ENCODE results near the gene ELOA.

DNA sequence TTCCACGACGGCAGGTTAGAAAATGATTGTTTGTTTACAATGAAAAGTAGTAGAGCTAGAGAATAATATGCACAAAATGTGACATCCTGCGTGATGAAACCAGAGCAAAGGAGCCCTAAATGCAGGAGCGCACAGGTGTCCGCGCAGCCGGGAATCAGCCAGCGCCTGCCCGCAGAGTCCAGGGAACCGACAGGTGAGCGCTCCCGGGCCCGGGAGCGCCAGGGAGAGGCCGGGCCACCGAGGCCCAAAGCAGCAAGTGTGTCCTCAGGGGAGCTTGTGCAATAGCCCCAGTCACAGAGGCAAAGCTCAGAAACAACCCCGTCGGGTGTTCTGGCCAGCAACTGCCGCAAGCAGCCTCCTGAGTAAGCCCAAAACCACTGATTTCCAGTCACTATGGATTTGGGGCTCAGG lies 58.1 kb downstream of the ELOA start:
- TF ChIP-seq, protein P1, sequence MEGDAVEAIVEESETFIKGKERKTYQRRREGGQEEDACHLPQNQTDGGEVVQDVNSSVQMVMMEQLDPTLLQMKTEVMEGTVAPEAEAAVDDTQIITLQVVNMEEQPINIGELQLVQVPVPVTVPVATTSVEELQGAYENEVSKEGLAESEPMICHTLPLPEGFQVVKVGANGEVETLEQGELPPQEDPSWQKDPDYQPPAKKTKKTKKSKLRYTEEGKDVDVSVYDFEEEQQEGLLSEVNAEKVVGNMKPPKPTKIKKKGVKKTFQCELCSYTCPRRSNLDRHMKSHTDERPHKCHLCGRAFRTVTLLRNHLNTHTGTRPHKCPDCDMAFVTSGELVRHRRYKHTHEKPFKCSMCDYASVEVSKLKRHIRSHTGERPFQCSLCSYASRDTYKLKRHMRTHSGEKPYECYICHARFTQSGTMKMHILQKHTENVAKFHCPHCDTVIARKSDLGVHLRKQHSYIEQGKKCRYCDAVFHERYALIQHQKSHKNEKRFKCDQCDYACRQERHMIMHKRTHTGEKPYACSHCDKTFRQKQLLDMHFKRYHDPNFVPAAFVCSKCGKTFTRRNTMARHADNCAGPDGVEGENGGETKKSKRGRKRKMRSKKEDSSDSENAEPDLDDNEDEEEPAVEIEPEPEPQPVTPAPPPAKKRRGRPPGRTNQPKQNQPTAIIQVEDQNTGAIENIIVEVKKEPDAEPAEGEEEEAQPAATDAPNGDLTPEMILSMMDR (IDR thresholded peaks at IDR 0.05): no peak
- TF ChIP-seq ZFX (IDR thresholded peaks at IDR 0.05; ENCODE audit: borderline replicate concordance): no peak
